Activated naive CD8-positive, alpha-beta T cell treated with anti-CD3 and anti-CD28 coated beads, Interleukin-2, amount 50 U/mL, for 24 hours (primary cell): ENCODE results near the gene POLR2J2.
"Not testable (repeated sequence)": the region's sequence is repeated elsewhere in the genome, so short reads cannot be mapped to it uniquely, and the experiment has no call there.

Experiments
- ATAC-seq: fragments of 150-1000 bp; cut with Tn5 transposase; one replicate; pipeline ENCODE4 v1.10.0; 2021
- DNase-seq: peaks from one replicate; pipeline ENCODE4 v3.0.0; 2021
- H3K27ac Mint-ChIP-seq: one replicate; pipeline ENCODE4 v1.8.0; 2021; ENCODE audit warnings: mild to moderate bottlenecking, mixed read lengths
- H3K27me3 Mint-ChIP-seq: one replicate; pipeline ENCODE4 v1.8.0; 2021; ENCODE audit warnings: mixed read lengths
- H3K36me3 Mint-ChIP-seq: one replicate; pipeline ENCODE4 v1.8.0; 2021; ENCODE audit warnings: low read depth, mixed read lengths
- H3K4me1 Mint-ChIP-seq: one replicate; pipeline ENCODE4 v1.8.0; 2021; ENCODE audit warnings: mixed read lengths
- H3K4me3 Mint-ChIP-seq: one replicate; pipeline ENCODE4 v1.8.0; 2021; ENCODE audit warnings: mild to moderate bottlenecking, moderate library complexity, mixed read lengths
- H3K9me3 Mint-ChIP-seq: one replicate; pipeline ENCODE4 v1.8.0; 2021; ENCODE audit warnings: mixed read lengths

Gene POLR2J2

GRCh38 chr7:102689436-102690282 is 18.2 kb upstream of the POLR2J2 start:
- not testable (repeated sequence) for H3K27me3 Mint-ChIP-seq, H3K36me3 Mint-ChIP-seq, DNase-seq, H3K4me3 Mint-ChIP-seq, H3K9me3 Mint-ChIP-seq, H3K4me1 Mint-ChIP-seq, H3K27ac Mint-ChIP-seq
- ATAC-seq = peak; percentile 73

DNA sequence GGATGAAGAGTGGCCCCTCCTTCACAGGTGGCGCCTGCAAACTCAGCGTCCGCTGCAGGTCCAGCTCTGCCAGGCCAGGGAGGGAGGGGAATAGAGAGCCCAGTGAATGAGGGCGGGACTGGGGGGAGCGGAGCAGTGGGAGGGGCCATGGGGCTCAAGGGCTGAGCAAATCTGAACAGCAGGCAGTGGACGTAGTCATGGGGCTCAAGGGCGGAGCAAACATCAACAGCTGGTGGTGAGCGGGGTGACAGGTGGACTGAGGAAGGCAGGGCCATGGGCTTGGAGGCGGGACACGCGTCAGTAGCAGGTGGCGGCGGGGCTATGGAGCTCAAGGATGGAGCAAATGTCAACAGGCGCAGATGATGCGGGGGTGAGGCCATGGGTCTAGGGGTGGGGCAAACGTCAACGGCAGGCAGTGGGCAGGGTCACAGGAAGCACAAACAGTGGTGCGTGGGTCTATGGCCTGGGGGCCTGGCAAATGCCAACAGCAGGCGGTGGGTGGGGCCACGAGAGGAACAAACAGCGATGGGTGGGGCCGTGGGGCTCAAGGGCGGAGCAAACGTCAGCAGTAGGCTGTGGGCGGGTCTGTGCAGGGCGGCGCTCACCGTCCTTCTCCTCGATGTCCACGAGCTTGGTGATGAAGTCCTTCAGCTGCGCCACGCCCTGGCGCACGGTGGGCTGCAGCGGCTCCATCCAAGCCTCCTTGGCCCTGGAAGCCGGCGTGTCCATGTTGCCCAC is 17.0 kb upstream of the POLR2J2 start:
- not testable (repeated sequence) for H3K9me3 Mint-ChIP-seq, H3K4me1 Mint-ChIP-seq, H3K4me3 Mint-ChIP-seq, H3K27ac Mint-ChIP-seq, H3K36me3 Mint-ChIP-seq, DNase-seq, H3K27me3 Mint-ChIP-seq
- ATAC-seq = peak; percentile 82

DNA sequence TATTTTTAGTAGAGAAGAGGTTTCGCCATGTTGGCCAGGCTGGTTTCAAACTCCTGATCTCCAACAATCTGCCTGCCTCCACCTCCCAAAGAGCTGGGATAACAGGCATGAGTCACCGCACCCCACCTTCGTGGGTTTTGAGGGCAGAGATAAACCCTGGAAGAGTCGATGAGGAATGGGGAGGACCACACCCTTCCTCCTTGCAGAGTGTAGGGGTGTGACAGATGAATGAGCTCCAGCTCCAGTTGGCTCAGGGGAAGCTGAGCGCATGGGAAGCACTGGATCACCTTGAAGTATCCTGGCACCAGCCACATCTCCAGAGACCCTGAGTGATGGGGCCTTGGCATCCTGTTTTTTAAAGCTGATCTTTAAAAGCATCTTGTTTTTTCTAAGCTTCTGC is 11.1 kb upstream of the POLR2J2 start:
- DNase-seq = not testable (repeated sequence)

DNA sequence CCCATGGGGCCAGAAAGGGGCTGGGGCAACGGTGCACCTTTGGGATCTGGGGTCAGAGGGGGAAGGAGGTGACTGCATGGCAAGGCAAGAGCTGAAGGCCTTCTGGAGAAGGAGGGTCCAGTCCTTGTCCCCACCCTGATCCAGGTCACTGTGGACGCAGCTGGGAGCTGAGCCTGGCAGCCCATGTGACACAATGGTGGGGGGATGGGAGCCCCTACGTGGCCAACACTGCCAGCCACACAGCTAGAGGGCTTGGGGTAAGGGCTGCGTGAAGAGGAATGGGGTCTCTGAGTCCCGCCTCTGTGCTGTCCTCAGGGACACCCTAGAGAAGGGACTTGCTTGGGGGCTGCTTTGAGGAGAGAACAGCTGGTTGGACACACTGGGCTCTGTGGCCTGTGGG is 9.3 kb upstream of the POLR2J2 start:
- not testable (repeated sequence) for H3K27ac Mint-ChIP-seq, H3K36me3 Mint-ChIP-seq, H3K4me1 Mint-ChIP-seq, H3K27me3 Mint-ChIP-seq, DNase-seq, H3K9me3 Mint-ChIP-seq, H3K4me3 Mint-ChIP-seq, ATAC-seq

More for the DNA sequence above, 11.1 kb upstream of the POLR2J2 start:
- not testable (repeated sequence) for ATAC-seq, H3K36me3 Mint-ChIP-seq, H3K4me1 Mint-ChIP-seq, H3K27me3 Mint-ChIP-seq, H3K4me3 Mint-ChIP-seq, H3K9me3 Mint-ChIP-seq, H3K27ac Mint-ChIP-seq

- H3K9me3 Mint-ChIP-seq, H3K4me3 Mint-ChIP-seq, H3K27ac Mint-ChIP-seq, H3K27me3 Mint-ChIP-seq, H3K36me3 Mint-ChIP-seq, H3K4me1 Mint-ChIP-seq: not testable (repeated sequence)
- ATAC-seq (peak; percentile 37), DNase-seq (peak; percentile 3)
Measured at GRCh38 chr7:102675545-102675944, 4.1 kb upstream of the POLR2J2 start.

- H3K27ac Mint-ChIP-seq, H3K27me3 Mint-ChIP-seq, H3K9me3 Mint-ChIP-seq, H3K4me1 Mint-ChIP-seq, DNase-seq, H3K4me3 Mint-ChIP-seq, H3K36me3 Mint-ChIP-seq: not testable (repeated sequence)
- peak; percentile 30 for ATAC-seq
Measured at GRCh38 chr7:102673447-102674067, 2.1 kb upstream of the POLR2J2 start.

GRCh38 chr7:102671956-102672307 is 469 bp upstream of the POLR2J2 start:
- not testable (repeated sequence) for DNase-seq, H3K4me1 Mint-ChIP-seq, H3K36me3 Mint-ChIP-seq, H3K27me3 Mint-ChIP-seq, H3K9me3 Mint-ChIP-seq, H3K27ac Mint-ChIP-seq, H3K4me3 Mint-ChIP-seq
- ATAC-seq = peak; percentile 8

GRCh38 chr7:102667523-102667922 is 3.9 kb downstream of the POLR2J2 start:
- DNase-seq, ATAC-seq, H3K4me3 Mint-ChIP-seq, H3K27ac Mint-ChIP-seq, H3K27me3 Mint-ChIP-seq, H3K4me1 Mint-ChIP-seq, H3K36me3 Mint-ChIP-seq, H3K9me3 Mint-ChIP-seq: not testable (repeated sequence)

- H3K4me1 Mint-ChIP-seq, H3K36me3 Mint-ChIP-seq, H3K27me3 Mint-ChIP-seq, DNase-seq, ATAC-seq, H3K9me3 Mint-ChIP-seq, H3K4me3 Mint-ChIP-seq, H3K27ac Mint-ChIP-seq: not testable (repeated sequence)
Measured at GRCh38 chr7:102666850-102667249, 4.6 kb downstream of the POLR2J2 start.

- H3K27ac Mint-ChIP-seq, H3K27me3 Mint-ChIP-seq, H3K4me1 Mint-ChIP-seq, H3K4me3 Mint-ChIP-seq, DNase-seq, H3K36me3 Mint-ChIP-seq, ATAC-seq, H3K9me3 Mint-ChIP-seq: not testable (repeated sequence)
Measured at GRCh38 chr7:102664765-102665164, 6.7 kb downstream of the POLR2J2 start.

DNA sequence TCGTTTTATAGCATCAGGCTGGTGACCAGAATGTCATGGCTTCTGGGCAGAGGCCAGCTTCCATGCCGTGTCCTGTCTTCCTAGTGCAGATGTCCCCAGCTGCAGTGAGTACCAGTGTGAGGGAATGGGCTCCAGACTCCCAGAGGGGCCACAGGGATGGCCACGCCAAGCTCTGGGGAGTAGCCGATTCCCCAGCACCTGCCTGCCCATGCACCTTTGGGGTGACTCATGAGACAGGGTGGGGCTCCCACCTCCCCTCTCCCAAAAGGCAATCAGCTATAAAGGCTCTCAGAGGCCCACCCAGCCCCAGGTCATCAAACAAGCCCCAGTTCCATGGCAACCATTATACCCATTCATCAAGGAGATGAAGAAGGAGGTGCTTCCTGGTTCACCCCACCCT is 21.5 kb downstream of the POLR2J2 start, which contains the start of gene SPDYE2B:
Gene SPDYE2B (plus strand): TSS at position 396 of the 400 bp plus-strand sequence. CDS start 2,030 bp downstream, outside the sequence.
- H3K27ac Mint-ChIP-seq, H3K4me1 Mint-ChIP-seq, H3K9me3 Mint-ChIP-seq, H3K4me3 Mint-ChIP-seq, H3K27me3 Mint-ChIP-seq, H3K36me3 Mint-ChIP-seq, ATAC-seq, DNase-seq: not testable (repeated sequence)

DNA sequence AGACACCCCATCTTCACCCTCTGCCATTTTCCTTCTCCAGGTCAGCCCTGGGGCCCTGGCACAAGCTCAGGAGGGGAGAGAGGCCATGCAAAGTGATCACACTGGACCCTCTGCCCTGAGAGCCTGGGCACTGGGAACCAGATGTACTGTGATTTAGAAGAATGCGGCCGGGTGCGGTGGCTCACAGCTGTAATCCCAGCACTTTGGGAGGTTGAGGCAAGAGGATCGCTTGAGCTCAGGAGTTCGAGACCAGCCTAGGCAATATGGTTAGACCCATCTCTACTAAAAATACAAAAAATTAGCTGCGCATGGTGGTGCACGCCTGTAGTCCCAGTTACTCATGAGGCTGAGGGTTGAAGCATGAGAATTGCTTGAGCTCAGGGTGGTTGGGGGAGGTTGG is 23.6 kb downstream of the POLR2J2 start:
- not testable (repeated sequence) for H3K4me3 Mint-ChIP-seq

GRCh38 chr7:102643404-102643803 is 28.1 kb downstream of the POLR2J2 start:
- not testable (repeated sequence) for H3K4me3 Mint-ChIP-seq, H3K9me3 Mint-ChIP-seq, H3K4me1 Mint-ChIP-seq, H3K36me3 Mint-ChIP-seq, H3K27ac Mint-ChIP-seq, ATAC-seq, DNase-seq, H3K27me3 Mint-ChIP-seq

More for the DNA sequence above, 23.6 kb downstream of the POLR2J2 start:
- not testable (repeated sequence) for DNase-seq, ATAC-seq, H3K36me3 Mint-ChIP-seq, H3K27ac Mint-ChIP-seq, H3K9me3 Mint-ChIP-seq, H3K27me3 Mint-ChIP-seq, H3K4me1 Mint-ChIP-seq

GRCh38 chr7:102642691-102643090 is 28.8 kb downstream of the POLR2J2 start, which contains the start of gene UPK3BL1:
Gene UPK3BL1 (minus strand): TSS chr7:102642791. CDS start chr7:102642741, 50 bp downstream.
- H3K27me3 Mint-ChIP-seq, H3K4me3 Mint-ChIP-seq, ATAC-seq, DNase-seq, H3K4me1 Mint-ChIP-seq, H3K27ac Mint-ChIP-seq, H3K36me3 Mint-ChIP-seq, H3K9me3 Mint-ChIP-seq: not testable (repeated sequence)

GRCh38 chr7:102638848-102639247 is 32.6 kb downstream of the POLR2J2 start:
- H3K4me3 Mint-ChIP-seq, H3K27ac Mint-ChIP-seq, ATAC-seq, H3K36me3 Mint-ChIP-seq, H3K9me3 Mint-ChIP-seq, H3K4me1 Mint-ChIP-seq, DNase-seq, H3K27me3 Mint-ChIP-seq: not testable (repeated sequence)
